Activated CD8-positive, alpha-beta memory T cell treated with anti-CD3 and anti-CD28 coated beads, Interleukin-2, amount 50 U/mL, for 24 hours (primary cell): ENCODE data around the gene ARHGAP6.

Experiments
- DNase-seq: peaks from one replicate; pipeline ENCODE4 v3.0.0-alpha.2; 2020; ENCODE audit errors: extremely low read depth

Gene ARHGAP6

GRCh38 chrX:11351375-11352295 lies 314.1 kb downstream of the ARHGAP6 start:
- no peak for DNase-seq

- DNase-seq, result no peak
These were observed 315.9 kb downstream of the ARHGAP6 start for GRCh38 chrX:11349661-11350337.

- no peak for DNase-seq
These were observed 316.7 kb downstream of the ARHGAP6 start for GRCh38 chrX:11349020-11349419.

GRCh38 chrX:11347300-11347699 lies 318.4 kb downstream of the ARHGAP6 start:
- DNase-seq, result no peak

- DNase-seq, result no peak
These were observed 319.5 kb downstream of the ARHGAP6 start for GRCh38 chrX:11346121-11346682.

- DNase-seq, result no peak
These were observed 323.0 kb downstream of the ARHGAP6 start for GRCh38 chrX:11342673-11343072.

- no peak for DNase-seq
These were observed 324.2 kb downstream of the ARHGAP6 start for GRCh38 chrX:11341274-11342201.

GRCh38 chrX:11337292-11338009 lies 328.3 kb downstream of the ARHGAP6 start:
- no peak for DNase-seq

GRCh38 chrX:11336201-11336600 lies 329.5 kb downstream of the ARHGAP6 start:
- no peak for DNase-seq

- no peak for DNase-seq
These were observed 331.6 kb downstream of the ARHGAP6 start for GRCh38 chrX:11334165-11334564.

- no peak for DNase-seq
These were observed 333.9 kb downstream of the ARHGAP6 start for GRCh38 chrX:11331788-11332187.

- no peak for DNase-seq
These were observed 336.7 kb downstream of the ARHGAP6 start for GRCh38 chrX:11329021-11329420.

- no peak for DNase-seq
These were observed 337.6 kb downstream of the ARHGAP6 start for GRCh38 chrX:11328134-11328533.

GRCh38 chrX:11321986-11322385 lies 343.7 kb downstream of the ARHGAP6 start:
- DNase-seq, result no peak

GRCh38 chrX:11319806-11320520 lies 345.8 kb downstream of the ARHGAP6 start:
- no peak for DNase-seq

GRCh38 chrX:11311706-11312105 lies 354.0 kb downstream of the ARHGAP6 start:
- DNase-seq, result no peak

GRCh38 chrX:11309220-11309619 lies 356.5 kb downstream of the ARHGAP6 start:
- no peak for DNase-seq

GRCh38 chrX:11305641-11306040 lies 360.1 kb downstream of the ARHGAP6 start:
- DNase-seq, result no peak

- no peak for DNase-seq
These were observed 360.9 kb downstream of the ARHGAP6 start for GRCh38 chrX:11304829-11305228.

- DNase-seq, result no peak
These were observed 367.1 kb downstream of the ARHGAP6 start for GRCh38 chrX:11298600-11298999.
